OCI-LY1 (cell line): ENCODE data around the gene TARM1.

Experiments
- H2AFZ ChIP-seq: fragments of 200-600 bp; sonication (generic), shearing (Covaris generic); 2 replicates; pipeline ENCODE4 v1.6.0; 2014; ENCODE audit warnings: antibody characterized with exemption, mild to moderate bottlenecking, low read length
- H3F3A ChIP-seq: fragments of 200-600 bp; sonication (generic), shearing (Covaris generic); 2 replicates; pipeline ENCODE4 v1.6.0; 2014; ENCODE audit warnings: mild to moderate bottlenecking, antibody characterized with exemption, low read length, moderate library complexity; ENCODE audit not compliant: insufficient read depth
- H3K27ac ChIP-seq: fragments of 200-600 bp; sonication (generic); 2 replicates; pipeline ENCODE4 v1.5.1; 2014; ENCODE audit warnings: low read length, mixed run types, mild to moderate bottlenecking, low read depth; ENCODE audit not compliant: poor library complexity, severe bottlenecking
- H3K27me3 ChIP-seq: fragments of 200-600 bp; sonication (generic); 2 replicates; pipeline ENCODE4 v1.6.0; 2014; ENCODE audit warnings: antibody characterized with exemption, mild to moderate bottlenecking, low read length, moderate library complexity; ENCODE audit not compliant: insufficient read depth
- H3K36me3 ChIP-seq: fragments of 200-600 bp; sonication (generic); 2 replicates; pipeline ENCODE4 v1.6.1; 2014; ENCODE audit warnings: mild to moderate bottlenecking, antibody characterized with exemption, low read length, moderate library complexity, mixed read lengths; ENCODE audit not compliant: insufficient read depth
- H3K4me1 ChIP-seq: fragments of 200-600 bp; sonication (generic); 2 replicates; pipeline ENCODE4 v1.5.1; 2014; ENCODE audit warnings: mild to moderate bottlenecking, low read length, moderate library complexity; ENCODE audit not compliant: insufficient read depth, severe bottlenecking
- H3K4me2 ChIP-seq: fragments of 200-600 bp; sonication (generic), shearing (Covaris generic); 2 replicates; pipeline ENCODE4 v1.6.1; 2014; ENCODE audit warnings: low read length
- H3K4me3 ChIP-seq: fragments of 200-600 bp; sonication (generic); 2 replicates; pipeline ENCODE4 v1.5.1; 2014; ENCODE audit warnings: low read length, low read depth, mild to moderate bottlenecking, mixed read lengths; ENCODE audit not compliant: poor library complexity, severe bottlenecking
- H3K79me2 ChIP-seq: fragments of 200-600 bp; shearing (Covaris generic); 2 replicates; pipeline ENCODE4 v1.6.1; 2016; ENCODE audit warnings: mixed run types, low read length, mixed read lengths; ENCODE audit not compliant: insufficient read depth
- H3K9ac ChIP-seq: fragments of 200-600 bp; sonication (generic), shearing (Covaris generic); 2 replicates; pipeline ENCODE4 v1.6.1; 2014; ENCODE audit warnings: mild to moderate bottlenecking, low read length, mixed read lengths
- H3K9me2 ChIP-seq: fragments of 200-600 bp; sonication (generic), shearing (Covaris generic); 2 replicates; pipeline ENCODE4 v1.6.1; 2014; ENCODE audit warnings: low read depth, mild to moderate bottlenecking, low read length, mixed read lengths
- H3K9me3 ChIP-seq: fragments of 200-600 bp; shearing (Covaris generic); 2 replicates; pipeline ENCODE4 v1.6.1; 2014; ENCODE audit warnings: low read length, mixed read lengths
- H4K20me1 ChIP-seq: fragments of 200-600 bp; sonication (generic), shearing (Covaris generic); 2 replicates; pipeline ENCODE4 v1.6.0; 2016; ENCODE audit warnings: mild to moderate bottlenecking, low read length; ENCODE audit not compliant: insufficient read depth
- EZH2 ChIP-seq: fragments of 200-600 bp; sonication (generic), shearing (Covaris generic); IDR thresholded peaks from 2 replicates; pipeline ENCODE4 v1.8.0; 2017; ENCODE audit warnings: borderline replicate concordance, mixed run types, mild to moderate bottlenecking, antibody characterized with exemption, low read length, moderate library complexity, mixed read lengths
- TF ChIP-seq, protein P1 (sequence below): fragments of 200-600 bp; sonication (generic), shearing (Covaris generic); IDR thresholded peaks from 2 replicates; pipeline ENCODE4 v1.5.1; 2017; ENCODE audit warnings: mild to moderate bottlenecking, antibody characterized with exemption, low read length, moderate library complexity, mixed read lengths

Gene TARM1

DNA sequence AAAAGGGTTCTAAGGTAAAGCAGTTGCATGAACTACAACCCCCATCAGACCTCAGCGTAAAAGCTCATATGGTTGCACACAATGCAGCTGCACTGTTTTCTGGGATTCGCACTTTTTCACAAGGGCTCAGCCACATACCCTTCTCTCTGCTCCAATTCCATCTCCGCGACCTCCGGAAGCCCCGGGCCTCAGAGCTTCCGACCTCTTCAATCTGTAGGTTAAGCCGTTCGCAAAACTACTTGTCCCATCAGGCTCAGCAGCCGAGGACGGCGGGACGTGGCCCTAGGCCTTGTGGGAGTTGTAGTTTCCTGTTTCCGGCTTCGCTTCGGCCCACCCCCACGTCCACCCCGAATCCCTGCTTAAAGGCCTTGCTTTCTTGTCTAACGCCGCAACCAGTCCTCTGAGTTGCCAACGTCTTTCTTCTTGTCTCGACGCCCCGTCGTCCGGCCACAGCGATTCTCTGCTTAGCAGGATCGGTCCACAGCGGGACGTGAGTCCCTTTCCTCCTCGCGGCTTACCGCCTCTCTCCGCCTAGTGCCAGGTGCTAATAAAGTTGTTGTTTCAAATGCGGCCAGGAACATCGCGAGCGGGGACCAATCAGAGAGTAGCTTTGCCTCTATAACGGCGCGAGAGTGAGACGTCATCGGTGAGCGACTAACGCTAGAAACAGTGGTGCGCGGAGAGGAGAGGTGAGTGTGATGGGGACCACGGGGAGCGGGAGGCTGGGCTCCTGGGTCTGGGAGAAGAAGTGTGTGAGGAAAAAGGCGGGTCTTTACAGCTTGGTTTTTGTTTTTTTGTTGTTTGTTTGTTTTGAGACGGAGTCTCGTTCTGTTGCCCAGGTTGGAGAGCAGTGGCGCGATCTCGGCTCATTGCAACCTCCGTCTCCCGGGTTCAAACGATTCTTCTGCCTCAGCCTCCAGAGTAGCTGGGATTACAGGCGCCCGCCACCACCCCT is 34.2 kb upstream of the TARM1 start, which contains the start of the genes PRPF31 and TFPT:
PRPF31 (plus strand) TSS at position 646 of the 955 bp plus-strand sequence. CDS start 2,525 bp downstream, outside the sequence.
TFPT (minus strand) TSS at position 549 of the 955 bp plus-strand sequence; CDS start at position 161, 388 bp downstream.
- Histone ChIP-seq H4K20me1 (no peaks in the 10 kb centered on the region), H3K36me3 (peaks cover 29% of the 10 kb centered on the region), H3F3A (no peaks in the 10 kb centered on the region), H3K9me2 (no peaks in the 10 kb centered on the region), H3K4me3 (peak within 1 kb of the TSS; percentile 87), H3K9me3 (no peaks in the 10 kb centered on the region), H3K27me3 (no peaks in the 10 kb centered on the region), H3K79me2 (peaks cover 11% of the 10 kb centered on the region), H3K9ac (peak within 1 kb of the TSS; percentile 77), H3K4me2 (peak within 1 kb of the TSS; percentile 86), H3K4me1 (peaks cover 20% of the 10 kb centered on the region), H2AFZ (no peak within 1 kb of the TSS), H3K27ac (peak within 1 kb of the TSS; percentile 69)
- TF ChIP-seq, protein P1, sequence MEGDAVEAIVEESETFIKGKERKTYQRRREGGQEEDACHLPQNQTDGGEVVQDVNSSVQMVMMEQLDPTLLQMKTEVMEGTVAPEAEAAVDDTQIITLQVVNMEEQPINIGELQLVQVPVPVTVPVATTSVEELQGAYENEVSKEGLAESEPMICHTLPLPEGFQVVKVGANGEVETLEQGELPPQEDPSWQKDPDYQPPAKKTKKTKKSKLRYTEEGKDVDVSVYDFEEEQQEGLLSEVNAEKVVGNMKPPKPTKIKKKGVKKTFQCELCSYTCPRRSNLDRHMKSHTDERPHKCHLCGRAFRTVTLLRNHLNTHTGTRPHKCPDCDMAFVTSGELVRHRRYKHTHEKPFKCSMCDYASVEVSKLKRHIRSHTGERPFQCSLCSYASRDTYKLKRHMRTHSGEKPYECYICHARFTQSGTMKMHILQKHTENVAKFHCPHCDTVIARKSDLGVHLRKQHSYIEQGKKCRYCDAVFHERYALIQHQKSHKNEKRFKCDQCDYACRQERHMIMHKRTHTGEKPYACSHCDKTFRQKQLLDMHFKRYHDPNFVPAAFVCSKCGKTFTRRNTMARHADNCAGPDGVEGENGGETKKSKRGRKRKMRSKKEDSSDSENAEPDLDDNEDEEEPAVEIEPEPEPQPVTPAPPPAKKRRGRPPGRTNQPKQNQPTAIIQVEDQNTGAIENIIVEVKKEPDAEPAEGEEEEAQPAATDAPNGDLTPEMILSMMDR: no peak
- no peak for TF ChIP-seq EZH2

GRCh38 chr19:54114340-54115108 is 33.4 kb upstream of the TARM1 start:
- Histone ChIP-seq H3K4me2 (peak overlapping the region; percentile 86), H3K36me3 (peaks cover 29% of the 10 kb centered on the region), H2AFZ (no peak overlapping the region), H3K4me1 (peaks cover 20% of the 10 kb centered on the region), H3F3A (no peaks in the 10 kb centered on the region), H3K27me3 (no peaks in the 10 kb centered on the region), H3K9me3 (no peaks in the 10 kb centered on the region), H3K9me2 (no peaks in the 10 kb centered on the region), H3K27ac (peak overlapping the region; percentile 69), H4K20me1 (no peaks in the 10 kb centered on the region), H3K79me2 (peaks cover 11% of the 10 kb centered on the region), H3K9ac (peak overlapping the region; percentile 77), H3K4me3 (peak overlapping the region; percentile 87)
- TF ChIP-seq, protein P1: no peak
- no peak for TF ChIP-seq EZH2

GRCh38 chr19:54109651-54110050 is 28.5 kb upstream of the TARM1 start:
- Histone ChIP-seq H3K4me1 (peaks cover 8% of the 10 kb centered on the region), H3K27me3 (no peaks in the 10 kb centered on the region), H3K4me3 (no peak overlapping the region), H3K79me2 (no peaks in the 10 kb centered on the region), H3K4me2 (no peak overlapping the region), H3K9me2 (no peaks in the 10 kb centered on the region), H2AFZ (no peak overlapping the region), H3F3A (no peaks in the 10 kb centered on the region), H3K36me3 (peaks cover 58% of the 10 kb centered on the region), H3K9ac (no peak overlapping the region), H3K27ac (no peak overlapping the region), H4K20me1 (no peaks in the 10 kb centered on the region), H3K9me3 (no peaks in the 10 kb centered on the region)
- TF ChIP-seq, protein P1: no peak
- TF ChIP-seq EZH2: no peak
